Epithelial cell of proximal tubule (primary cell): Measurements from ENCODE around the gene CISD1. TPM values are rescaled to one million over a fixed set of nuclear protein-coding genes. Genes with fewer than 3 reads are reported as not detected.

Source experiments
- DNase-seq: peaks from one replicate; pipeline ENCODE4 v3.0.0-alpha.2; 2011; ENCODE audit warnings: low read depth
- H3K4me3 ChIP-seq: 2 replicates; pipeline ENCODE4 v1.5.1; 2011; ENCODE audit warnings: low read depth, mild to moderate bottlenecking, low read length
- CTCF ChIP-seq: conservative IDR thresholded peaks from 2 replicates; pipeline ENCODE4 v1.5.1; 2012; ENCODE audit warnings: low read depth, mild to moderate bottlenecking, low read length
- total RNA-seq: library from RNA; depleted of rRNA; stranded (reverse); fragments of >200 nt; gene quantifications from 2 replicates; pipeline ENCODE4 v1.2.3, GENCODE V29; 2015

Gene CISD1
- total RNA-seq, 1 donor from 2014 or later = 66.4 TPM

GRCh38 chr10:58322072-58322834 is 53.3 kb downstream of the CISD1 start:
- DNase-seq = no peak
- no peak overlapping the region for H3K4me3 ChIP-seq
- TF ChIP-seq CTCF = no peak

GRCh38 chr10:58322835-58323209 is 53.9 kb downstream of the CISD1 start:
- no peak for TF ChIP-seq CTCF
- no peak overlapping the region for H3K4me3 ChIP-seq
- no peak for DNase-seq

- peak overlapping the region; percentile 42 for H3K4me3 ChIP-seq
- no peak for TF ChIP-seq CTCF
- no peak for DNase-seq
These were observed 58.0 kb downstream of the CISD1 start for GRCh38 chr10:58326967-58327381.

- no peak for DNase-seq
- no peak for TF ChIP-seq CTCF
- no peak overlapping the region for H3K4me3 ChIP-seq
These were observed 59.3 kb downstream of the CISD1 start for GRCh38 chr10:58328233-58328632.

GRCh38 chr10:58330431-58330830 is 61.5 kb downstream of the CISD1 start:
- H3K4me3 ChIP-seq = no peak overlapping the region
- no peak for TF ChIP-seq CTCF
- no peak for DNase-seq

- H3K4me3 ChIP-seq = no peak overlapping the region
- no peak for DNase-seq
- TF ChIP-seq CTCF = no peak
These were observed 62.7 kb downstream of the CISD1 start for GRCh38 chr10:58331646-58332045.

GRCh38 chr10:58334817-58335305 is 65.9 kb downstream of the CISD1 start, which contains the start of gene UBE2D1:
Gene UBE2D1 (plus strand): TSS chr10:58335006. CDS start chr10:58335202, 196 bp downstream.
- DNase-seq = no peak
- peak within 1 kb of the TSS; percentile 96 for H3K4me3 ChIP-seq
- TF ChIP-seq CTCF = no peak
